Measurements from ENCODE around the gene STEEP1. TPM values are rescaled to one million over a fixed set of nuclear protein-coding genes. Genes with fewer than 3 reads are reported as not detected.

STEEP1 gene
- polyA plus RNA-seq, 1 donor from 2014 or later, result 63.0 TPM

DNA sequence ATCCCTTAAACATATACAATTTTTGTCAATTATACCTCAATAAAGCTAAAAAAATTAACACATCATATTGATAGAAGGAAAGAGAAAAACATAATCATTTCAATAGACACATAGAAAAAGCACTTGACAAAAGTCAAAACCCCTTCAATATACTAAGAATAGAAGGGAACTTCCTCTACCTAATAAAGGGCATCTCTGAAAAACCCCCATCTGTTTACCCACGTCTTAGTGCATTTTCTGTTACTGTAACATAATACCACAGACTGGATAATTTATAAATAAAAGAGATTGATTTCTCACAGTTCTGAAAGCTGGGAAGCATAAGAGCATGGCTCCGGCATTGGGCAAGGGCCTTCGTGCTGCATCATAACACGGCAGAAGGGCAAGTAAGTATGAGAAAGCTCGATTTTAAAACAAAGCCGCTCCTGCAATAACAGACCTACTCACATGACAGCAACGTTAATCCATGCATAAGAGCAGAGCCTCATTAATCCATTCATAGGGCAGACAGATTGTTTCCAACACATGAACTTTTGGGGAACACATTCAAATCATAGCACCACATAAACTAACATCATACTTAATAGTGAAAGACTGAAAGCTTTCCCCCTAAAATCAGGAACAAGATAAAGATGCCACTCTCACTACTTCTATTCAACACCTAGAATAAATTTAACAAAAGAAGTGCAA lies 15.7 kb downstream of the STEEP1 start:
- no peaks in the 10 kb centered on the region for H4K20me1 ChIP-seq (ENCODE audit: insufficient read depth)
- H3K4me3 ChIP-seq (ENCODE audit: low read length), result no peak overlapping the region
- H3K9me2 ChIP-seq (ENCODE audit: insufficient read depth, low read length), result no peaks in the 10 kb centered on the region
- no peak overlapping the region for H3K4me2 ChIP-seq (ENCODE audit: low read length)
- H3K36me3 ChIP-seq (ENCODE audit: insufficient read depth, low read length), result no peaks in the 10 kb centered on the region
- no peaks in the 10 kb centered on the region for H3K9me3 ChIP-seq (ENCODE audit: low read length)
- TF ChIP-seq RAD21 (conservative IDR thresholded peaks at IDR 0.05) (no peak), EP300 (conservative IDR thresholded peaks at IDR 0.05; ENCODE audit: poor library complexity, severe bottlenecking) (no peak), POLR2AphosphoS5 (IDR thresholded peaks at IDR 0.05) (no peak), EZH2 (IDR thresholded peaks at IDR 0.05; ENCODE audit: borderline replicate concordance, insufficient read depth, low read length, poor library complexity, severe bottlenecking) (no peak), MXI1 (conservative IDR thresholded peaks at IDR 0.05; ENCODE audit: poor library complexity, severe bottlenecking) (no peak), SMC3 (conservative IDR thresholded peaks at IDR 0.05; ENCODE audit: poor library complexity) (no peak), TAF1 (IDR thresholded peaks at IDR 0.05; ENCODE audit: low read depth) (no peak)
- TF ChIP-seq, protein P1, sequence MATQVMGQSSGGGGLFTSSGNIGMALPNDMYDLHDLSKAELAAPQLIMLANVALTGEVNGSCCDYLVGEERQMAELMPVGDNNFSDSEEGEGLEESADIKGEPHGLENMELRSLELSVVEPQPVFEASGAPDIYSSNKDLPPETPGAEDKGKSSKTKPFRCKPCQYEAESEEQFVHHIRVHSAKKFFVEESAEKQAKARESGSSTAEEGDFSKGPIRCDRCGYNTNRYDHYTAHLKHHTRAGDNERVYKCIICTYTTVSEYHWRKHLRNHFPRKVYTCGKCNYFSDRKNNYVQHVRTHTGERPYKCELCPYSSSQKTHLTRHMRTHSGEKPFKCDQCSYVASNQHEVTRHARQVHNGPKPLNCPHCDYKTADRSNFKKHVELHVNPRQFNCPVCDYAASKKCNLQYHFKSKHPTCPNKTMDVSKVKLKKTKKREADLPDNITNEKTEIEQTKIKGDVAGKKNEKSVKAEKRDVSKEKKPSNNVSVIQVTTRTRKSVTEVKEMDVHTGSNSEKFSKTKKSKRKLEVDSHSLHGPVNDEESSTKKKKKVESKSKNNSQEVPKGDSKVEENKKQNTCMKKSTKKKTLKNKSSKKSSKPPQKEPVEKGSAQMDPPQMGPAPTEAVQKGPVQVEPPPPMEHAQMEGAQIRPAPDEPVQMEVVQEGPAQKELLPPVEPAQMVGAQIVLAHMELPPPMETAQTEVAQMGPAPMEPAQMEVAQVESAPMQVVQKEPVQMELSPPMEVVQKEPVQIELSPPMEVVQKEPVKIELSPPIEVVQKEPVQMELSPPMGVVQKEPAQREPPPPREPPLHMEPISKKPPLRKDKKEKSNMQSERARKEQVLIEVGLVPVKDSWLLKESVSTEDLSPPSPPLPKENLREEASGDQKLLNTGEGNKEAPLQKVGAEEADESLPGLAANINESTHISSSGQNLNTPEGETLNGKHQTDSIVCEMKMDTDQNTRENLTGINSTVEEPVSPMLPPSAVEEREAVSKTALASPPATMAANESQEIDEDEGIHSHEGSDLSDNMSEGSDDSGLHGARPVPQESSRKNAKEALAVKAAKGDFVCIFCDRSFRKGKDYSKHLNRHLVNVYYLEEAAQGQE (IDR thresholded peaks at IDR 0.05; ENCODE audit: borderline replicate concordance), result no peak
- TF ChIP-seq, protein P2, sequence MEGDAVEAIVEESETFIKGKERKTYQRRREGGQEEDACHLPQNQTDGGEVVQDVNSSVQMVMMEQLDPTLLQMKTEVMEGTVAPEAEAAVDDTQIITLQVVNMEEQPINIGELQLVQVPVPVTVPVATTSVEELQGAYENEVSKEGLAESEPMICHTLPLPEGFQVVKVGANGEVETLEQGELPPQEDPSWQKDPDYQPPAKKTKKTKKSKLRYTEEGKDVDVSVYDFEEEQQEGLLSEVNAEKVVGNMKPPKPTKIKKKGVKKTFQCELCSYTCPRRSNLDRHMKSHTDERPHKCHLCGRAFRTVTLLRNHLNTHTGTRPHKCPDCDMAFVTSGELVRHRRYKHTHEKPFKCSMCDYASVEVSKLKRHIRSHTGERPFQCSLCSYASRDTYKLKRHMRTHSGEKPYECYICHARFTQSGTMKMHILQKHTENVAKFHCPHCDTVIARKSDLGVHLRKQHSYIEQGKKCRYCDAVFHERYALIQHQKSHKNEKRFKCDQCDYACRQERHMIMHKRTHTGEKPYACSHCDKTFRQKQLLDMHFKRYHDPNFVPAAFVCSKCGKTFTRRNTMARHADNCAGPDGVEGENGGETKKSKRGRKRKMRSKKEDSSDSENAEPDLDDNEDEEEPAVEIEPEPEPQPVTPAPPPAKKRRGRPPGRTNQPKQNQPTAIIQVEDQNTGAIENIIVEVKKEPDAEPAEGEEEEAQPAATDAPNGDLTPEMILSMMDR (IDR thresholded peaks at IDR 0.05; ENCODE audit: poor library complexity, severe bottlenecking), result no peak
- no peak overlapping the region for H3K27ac ChIP-seq (ENCODE audit: low read length)
- H3K9ac ChIP-seq (ENCODE audit: low read length), result no peak overlapping the region
- no peaks in the 10 kb centered on the region for H3F3A ChIP-seq (ENCODE audit: insufficient read depth, low read length, poor library complexity, severe bottlenecking)
- no peaks in the 10 kb centered on the region for H3K27me3 ChIP-seq (ENCODE audit: insufficient read depth, low read depth, low read length)
- no peak overlapping the region for H2AFZ ChIP-seq (ENCODE audit: low read depth, low read length)
- H3K79me2 ChIP-seq (replicated peaks; ENCODE audit: insufficient read depth, low read length), result no peaks in the 10 kb centered on the region

DNA sequence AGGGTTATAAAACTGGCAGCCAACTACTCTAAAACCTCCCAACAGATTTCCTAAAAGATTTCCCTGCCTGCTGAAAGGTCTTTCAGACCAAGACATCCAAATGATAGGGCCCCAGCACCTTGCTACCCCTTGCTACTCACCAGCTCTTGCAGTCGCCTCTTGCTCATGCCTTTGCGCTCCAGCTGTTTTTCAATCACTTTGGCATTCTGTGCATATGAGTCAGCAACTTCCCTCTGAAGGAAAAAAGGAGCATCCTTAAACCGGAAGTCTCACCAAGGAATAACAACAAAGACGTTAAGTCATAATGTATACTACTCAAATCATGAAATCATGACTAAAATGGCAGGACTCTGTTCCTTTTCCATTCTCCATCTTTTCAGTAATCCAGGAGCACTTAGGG lies 24.0 kb downstream of the STEEP1 start:
- Histone ChIP-seq H3K27me3 (ENCODE audit: insufficient read depth, low read depth, low read length) (no peaks in the 10 kb centered on the region), H3K9me2 (ENCODE audit: insufficient read depth, low read length) (no peaks in the 10 kb centered on the region), H3K9ac (ENCODE audit: low read length) (no peak overlapping the region), H2AFZ (ENCODE audit: low read depth, low read length) (no peak overlapping the region), H3K4me2 (ENCODE audit: low read length) (no peak overlapping the region), H4K20me1 (ENCODE audit: insufficient read depth) (no peaks in the 10 kb centered on the region), H3K36me3 (ENCODE audit: insufficient read depth, low read length) (no peaks in the 10 kb centered on the region), H3K9me3 (ENCODE audit: low read length) (no peaks in the 10 kb centered on the region), H3K79me2 (replicated peaks; ENCODE audit: insufficient read depth, low read length) (no peaks in the 10 kb centered on the region), H3K27ac (ENCODE audit: low read length) (no peak overlapping the region), H3F3A (ENCODE audit: insufficient read depth, low read length, poor library complexity, severe bottlenecking) (no peaks in the 10 kb centered on the region), H3K4me3 (ENCODE audit: low read length) (no peak overlapping the region)
- TF ChIP-seq RAD21 (conservative IDR thresholded peaks at IDR 0.05) (no peak), TAF1 (IDR thresholded peaks at IDR 0.05; ENCODE audit: low read depth) (no peak), MXI1 (conservative IDR thresholded peaks at IDR 0.05; ENCODE audit: poor library complexity, severe bottlenecking) (no peak), EZH2 (IDR thresholded peaks at IDR 0.05; ENCODE audit: borderline replicate concordance, insufficient read depth, low read length, poor library complexity, severe bottlenecking) (no peak), SMC3 (conservative IDR thresholded peaks at IDR 0.05; ENCODE audit: poor library complexity) (no peak), EP300 (conservative IDR thresholded peaks at IDR 0.05; ENCODE audit: poor library complexity, severe bottlenecking) (no peak), POLR2AphosphoS5 (IDR thresholded peaks at IDR 0.05) (no peak)
- TF ChIP-seq, protein P1 (IDR thresholded peaks at IDR 0.05; ENCODE audit: borderline replicate concordance), result no peak
- TF ChIP-seq, protein P2 (IDR thresholded peaks at IDR 0.05; ENCODE audit: poor library complexity, severe bottlenecking), result no peak
